ENCODE data around the gene TEX19. TPM values are rescaled to one million over a fixed set of nuclear protein-coding genes. Genes with fewer than 3 reads are reported as not detected.

Gene TEX19
- total RNA-seq, 6 experiments from 2014 or later: 0.10 to 0.14 TPM; not detected in 4

GRCh38 chr17:82313195-82314011, 45.6 kb upstream of the TEX19 start:
- DNase-seq: no peak
- peaks cover 18% of the 10 kb centered on the region for H3K27me3 Mint-ChIP-seq (ENCODE audit: insufficient read depth)
- H3K4me1 Mint-ChIP-seq (ENCODE audit: low read depth): peaks cover 4% of the 10 kb centered on the region; the same call in 1 of the 2 replicates
- H3K4me3 Mint-ChIP-seq: no peak overlapping the region
- no peaks in the 10 kb centered on the region for H3K36me3 Mint-ChIP-seq (ENCODE audit: low read depth)
- TF ChIP-seq CTCF (IDR thresholded peaks at IDR 0.05): no peak
- no peaks in the 10 kb centered on the region for H3K9me3 Mint-ChIP-seq
- no peak overlapping the region for H3K27ac Mint-ChIP-seq

GRCh38 chr17:82314012-82314726, 44.9 kb upstream of the TEX19 start:
- Mint-ChIP-seq H3K9me3 (no peaks in the 10 kb centered on the region), H3K27ac (no peak overlapping the region), H3K4me3 (no peak overlapping the region), H3K36me3 (ENCODE audit: low read depth) (no peaks in the 10 kb centered on the region), H3K4me1 (ENCODE audit: low read depth) (no peaks in the 10 kb centered on the region), H3K27me3 (ENCODE audit: insufficient read depth) (peaks cover 11% of the 10 kb centered on the region)
- no peak for TF ChIP-seq CTCF (IDR thresholded peaks at IDR 0.05)
- DNase-seq: no peak

GRCh38 chr17:82314727-82315605, 44.1 kb upstream of the TEX19 start:
- H3K4me1 Mint-ChIP-seq (ENCODE audit: low read depth): no peaks in the 10 kb centered on the region
- TF ChIP-seq CTCF (IDR thresholded peaks at IDR 0.05): no peak
- H3K4me3 Mint-ChIP-seq: no peak overlapping the region
- DNase-seq: no peak
- no peaks in the 10 kb centered on the region for H3K36me3 Mint-ChIP-seq (ENCODE audit: low read depth)
- peaks cover 6% of the 10 kb centered on the region for H3K27me3 Mint-ChIP-seq (ENCODE audit: insufficient read depth)
- H3K9me3 Mint-ChIP-seq: no peaks in the 10 kb centered on the region
- no peak overlapping the region for H3K27ac Mint-ChIP-seq

- Mint-ChIP-seq H3K27me3 (ENCODE audit: insufficient read depth) (peaks cover 2% of the 10 kb centered on the region), H3K4me3 (no peak overlapping the region), H3K36me3 (ENCODE audit: low read depth) (no peaks in the 10 kb centered on the region), H3K4me1 (ENCODE audit: low read depth) (no peaks in the 10 kb centered on the region), H3K9me3 (no peaks in the 10 kb centered on the region), H3K27ac (no peak overlapping the region)
- no peak for DNase-seq
- no peak for TF ChIP-seq CTCF (IDR thresholded peaks at IDR 0.05)
These were observed 43.2 kb upstream of the TEX19 start for GRCh38 chr17:82315703-82316358.

Data from HFFc6 (cell line).